Right cardiac atrium (tissue), 5 donors: ENCODE results near the gene EPHA4. TPM values are rescaled to one million over a fixed set of nuclear protein-coding genes. Genes with fewer than 3 reads are reported as not detected.

Experiments
- ATAC-seq, 2 donors: fragments of 200-7000 bp; cut with Tn5 transposase; one replicate each; pipeline versions ENCODE4 v1.8.0 to v1.9.1; 2020; ENCODE audit warnings: moderate library complexity in 2 of 2, mild to moderate bottlenecking in 1 of 2
- DNase-seq, 3 donors: peaks; one replicate each; pipeline ENCODE4 v3.0.0-alpha.2; 2020
- H3K27ac ChIP-seq: one replicate; pipeline ENCODE4 v1.5.1; 2013; ENCODE audit warnings: mild to moderate bottlenecking, low read length, control low read depth, moderate library complexity
- H3K27me3 ChIP-seq: one replicate; pipeline ENCODE4 v1.6.1; 2013; ENCODE audit not compliant: control insufficient read depth, insufficient read depth
- H3K4me1 ChIP-seq: one replicate; pipeline ENCODE4 v1.6.1; 2013; ENCODE audit warnings: low read length; ENCODE audit not compliant: control insufficient read depth, insufficient read depth
- H3K4me3 ChIP-seq: one replicate; pipeline ENCODE4 v1.5.1; 2013; ENCODE audit warnings: low read length, control low read depth
- H3K9me3 ChIP-seq: one replicate; pipeline ENCODE4 v1.6.1; 2013; ENCODE audit warnings: low read length; ENCODE audit not compliant: control insufficient read depth
- WGBS: extraction: QIAGEN DNeasy Blood & Tissue Kit; methylation state at CpG from one replicate; pipeline ENCODE4 v1.1.7; 2013; 5-methylcytosine and 5-hydroxymethylcytosine counted together
- intact Hi-C, 4 donors: fragments of 100-400 bp; cut with DNase I; formaldehyde crosslinking; loops; one replicate each; pipeline versions ENCODE4 v1.11.0 to v1.14.0; 2022 to 2023
- polyA plus RNA-seq: library from polyadenylated mRNA; stranded (reverse); fragments of 200-250 nt; gene quantifications from one replicate; pipeline ENCODE4 v1.2.3, GENCODE V29; 2013
- total RNA-seq, 4 donors: library from RNA; stranded (reverse); fragmentation: NEBNext Ultra II Directional; extraction: Animal tissue kit (Norgen Biotek cat#: 25700); gene quantifications; one replicate each; pipeline ENCODE4 v1.2.1, GENCODE V29; 2021
- donor health status: healthy with polysubstance abuse.
- donor health status: DM: no; HTN: yes; CAD: no.
- donor health status: DM: no; HTN: no; CAD: no.
- donor health status: DM: no; HTN: yes; CAD: no; lungs with severe emphysema.
- donor health status: DM: yes; HTN: yes; CAD: no.

The EPHA4 gene
- total and polyA plus RNA-seq, 5 donors = 25.9 to 110 (median 102) TPM

- no peaks in the 10 kb centered on the region for H3K9me3 ChIP-seq
- no peak for ATAC-seq
- H3K4me3 ChIP-seq = no peak overlapping the region
- H3K4me1 ChIP-seq = no peaks in the 10 kb centered on the region
- WGBS = 74% methylated on average over 1 of the region's 1 CpG
- intact Hi-C loops = no loop called here
- no peak overlapping the region for H3K27ac ChIP-seq
- no peak for DNase-seq
- no peaks in the 10 kb centered on the region for H3K27me3 ChIP-seq
Observed at GRCh38 chr2:221602938-221603337, 30.8 kb upstream of the EPHA4 start.

- H3K4me1 ChIP-seq = no peaks in the 10 kb centered on the region
- 78% methylated on average over 3 of the region's 3 CpGs for WGBS
- DNase-seq (no peak), ATAC-seq (no peak)
- no peak overlapping the region for H3K4me3 ChIP-seq
- intact Hi-C loops = no loop called here
- no peaks in the 10 kb centered on the region for H3K9me3 ChIP-seq
- H3K27me3 ChIP-seq = no peaks in the 10 kb centered on the region
- no peak overlapping the region for H3K27ac ChIP-seq
Observed at GRCh38 chr2:221601376-221601775, 29.3 kb upstream of the EPHA4 start.

- no peak overlapping the region for H3K27ac ChIP-seq
- no peaks in the 10 kb centered on the region for H3K4me1 ChIP-seq
- no peak overlapping the region for H3K4me3 ChIP-seq
- ATAC-seq = no peak
- H3K27me3 ChIP-seq = no peaks in the 10 kb centered on the region
- intact Hi-C loops = no loop called here
- 87% methylated on average over 5 of the region's 5 CpGs for WGBS
- DNase-seq = no peak
- no peaks in the 10 kb centered on the region for H3K9me3 ChIP-seq
Observed at GRCh38 chr2:221600388-221600787, 28.3 kb upstream of the EPHA4 start.

GRCh38 chr2:221596192-221596591 lies 24.1 kb upstream of the EPHA4 start:
- H3K27ac ChIP-seq = no peak overlapping the region

GRCh38 chr2:221590861-221591365 lies 18.8 kb upstream of the EPHA4 start:
- no peaks in the 10 kb centered on the region for H3K4me1 ChIP-seq
- ATAC-seq (no peak), DNase-seq (no peak)
- 82% methylated on average over 4 of the region's 4 CpGs for WGBS
- intact Hi-C loops = no loop called here
- no peak overlapping the region for H3K4me3 ChIP-seq
- no peak overlapping the region for H3K27ac ChIP-seq
- no peaks in the 10 kb centered on the region for H3K9me3 ChIP-seq
- H3K27me3 ChIP-seq = no peaks in the 10 kb centered on the region

More at GRCh38 chr2:221596192-221596591, 24.1 kb upstream of the EPHA4 start:
- no peak for DNase-seq
- H3K4me1 ChIP-seq = no peaks in the 10 kb centered on the region
- 53% methylated on average over 3 of the region's 3 CpGs for WGBS
- no peak overlapping the region for H3K4me3 ChIP-seq
- no peaks in the 10 kb centered on the region for H3K9me3 ChIP-seq
- no peak for ATAC-seq
- no peaks in the 10 kb centered on the region for H3K27me3 ChIP-seq
- intact Hi-C loops = no loop called here

- no peaks in the 10 kb centered on the region for H3K27me3 ChIP-seq
- H3K4me1 ChIP-seq = no peaks in the 10 kb centered on the region
- ATAC-seq (no peak), DNase-seq (no peak)
- 72% methylated on average over 4 of the region's 4 CpGs for WGBS
- no peak overlapping the region for H3K4me3 ChIP-seq
- intact Hi-C loops = no loop called here
- H3K9me3 ChIP-seq = no peaks in the 10 kb centered on the region
- H3K27ac ChIP-seq = no peak overlapping the region
Observed at GRCh38 chr2:221589696-221590095, 17.6 kb upstream of the EPHA4 start.

- ATAC-seq = no peak
- intact Hi-C loops = no loop called here
- DNase-seq = no peak
- no peak overlapping the region for H3K27ac ChIP-seq
- no peaks in the 10 kb centered on the region for H3K4me1 ChIP-seq
- no peaks in the 10 kb centered on the region for H3K27me3 ChIP-seq
- no peaks in the 10 kb centered on the region for H3K9me3 ChIP-seq
- WGBS = 85% methylated on average over 10 of the region's 10 CpGs
- H3K4me3 ChIP-seq = no peak overlapping the region
Observed at GRCh38 chr2:221588306-221588985, 16.3 kb upstream of the EPHA4 start.

- H3K9me3 ChIP-seq = no peaks in the 10 kb centered on the region
- no peak for DNase-seq
Observed at GRCh38 chr2:221581986-221582385, 9.9 kb upstream of the EPHA4 start.

GRCh38 chr2:221574231-221574570 lies 2.1 kb upstream of the EPHA4 start:
- peak overlapping the region; percentile 51 for H3K27ac ChIP-seq
- ATAC-seq = no peak
- DNase-seq = no peak
- intact Hi-C loops = loop anchor here (2.0 to 10.0 kb wide), 7 partner anchors 132 to 1837 kb away; no protein-coding TSS in a partner anchor
- WGBS = 7% methylated on average over 7 of the region's 7 CpGs
- H3K27me3 ChIP-seq = no peaks in the 10 kb centered on the region
- no peaks in the 10 kb centered on the region for H3K9me3 ChIP-seq
- peaks cover 2% of the 10 kb centered on the region for H3K4me1 ChIP-seq
- peak overlapping the region; percentile 96 for H3K4me3 ChIP-seq

More at GRCh38 chr2:221581986-221582385, 9.9 kb upstream of the EPHA4 start:
- no peak overlapping the region for H3K27ac ChIP-seq
- no peak overlapping the region for H3K4me3 ChIP-seq
- 86% methylated on average over 1 of the region's 1 CpG for WGBS
- H3K27me3 ChIP-seq = no peaks in the 10 kb centered on the region
- intact Hi-C loops = no loop called here
- H3K4me1 ChIP-seq = no peaks in the 10 kb centered on the region
- ATAC-seq = no peak

- no peaks in the 10 kb centered on the region for H3K27me3 ChIP-seq
- peak; percentile 86 for ATAC-seq
- peaks cover 2% of the 10 kb centered on the region for H3K4me1 ChIP-seq
- peak; percentile 86 to 94 (median 94) for DNase-seq
- H3K4me3 ChIP-seq = peak overlapping the region; percentile 96
- H3K9me3 ChIP-seq = no peaks in the 10 kb centered on the region
- intact Hi-C loops = loop anchor here (2.0 to 10.0 kb wide), 7 partner anchors 131 to 1836 kb away; no protein-coding TSS in a partner anchor
- H3K27ac ChIP-seq = peak overlapping the region; percentile 51
- WGBS = under 1% methylated on average over 63 of the region's 63 CpGs
Observed at GRCh38 chr2:221573430-221574230, 1.5 kb upstream of the EPHA4 start.

GRCh38 chr2:221572821-221573429 lies 821 bp upstream of the EPHA4 start:
- Histone ChIP-seq H3K4me1 (peaks cover 2% of the 10 kb centered on the region), H3K27ac (peak overlapping the region; percentile 33), H3K4me3 (peak overlapping the region; percentile 96), H3K27me3 (no peaks in the 10 kb centered on the region), H3K9me3 (no peaks in the 10 kb centered on the region)
- under 1% methylated on average over 42 of the region's 42 CpGs for WGBS
- peak; percentile 59 to 62 for ATAC-seq
- DNase-seq = peak; percentile 52 to 79 (median 75)
- intact Hi-C loops = loop anchor here (5.0 to 10.0 kb wide), 6 partner anchors 131 to 1836 kb away; no protein-coding TSS in a partner anchor
